Neuronal stem cell (in vitro differentiated cells): ENCODE data around the gene LIMS4.
"Not testable (repeated sequence)": the region's sequence is repeated elsewhere in the genome, so short reads cannot be mapped to it uniquely, and the experiment has no call there.

Experiments used
- DNase-seq: peaks from one replicate; pipeline ENCODE4 v3.0.0-alpha.2; 2013; ENCODE audit warnings: low spot score
- H2AFZ ChIP-seq: one replicate; pipeline ENCODE4 v1.6.1; 2013; ENCODE audit warnings: mild to moderate bottlenecking, low read length, inconsistent platforms
- H2AK5ac ChIP-seq: 2 replicates; pipeline ENCODE4 v1.6.1; 2013; ENCODE audit warnings: low read depth, mild to moderate bottlenecking, inconsistent platforms, low read length, moderate library complexity, mixed read lengths
- H2BK120ac ChIP-seq: 2 replicates; pipeline ENCODE4 v1.6.1; 2013; ENCODE audit warnings: low read depth, mild to moderate bottlenecking, inconsistent platforms, low read length, moderate library complexity, mixed read lengths
- H2BK12ac ChIP-seq: one replicate; pipeline ENCODE4 v1.6.1; 2013; ENCODE audit warnings: low read length, inconsistent platforms
- H2BK15ac ChIP-seq: 2 replicates; pipeline ENCODE4 v1.6.1; 2013; ENCODE audit warnings: mild to moderate bottlenecking, low read length, inconsistent platforms, mixed read lengths
- H2BK5ac ChIP-seq: one replicate; pipeline ENCODE4 v1.6.1; 2013; ENCODE audit warnings: inconsistent platforms, mild to moderate bottlenecking, low read length, moderate library complexity
- H3K14ac ChIP-seq: one replicate; pipeline ENCODE4 v1.6.1; 2013; ENCODE audit warnings: low read length, inconsistent platforms
- H3K18ac ChIP-seq: 2 replicates; pipeline ENCODE4 v1.6.1; 2013; ENCODE audit warnings: low read length, inconsistent platforms
- H3K23ac ChIP-seq: 2 replicates; pipeline ENCODE4 v1.6.1; 2013; ENCODE audit warnings: low read depth, mild to moderate bottlenecking, mixed read lengths, low read length, inconsistent platforms; ENCODE audit not compliant: poor library complexity
- H3K27ac ChIP-seq: replicated peaks from 3 replicates; pipeline ENCODE4 v1.5.1; 2013; ENCODE audit warnings: low read length, inconsistent platforms
- H3K27me3 ChIP-seq, 3 experiments: 2 replicates each; pipeline ENCODE4 v1.6.1; 2013; ENCODE audit warnings: low read length in 3 of 3, mild to moderate bottlenecking in 2 of 3, inconsistent platforms in 1 of 3, low read depth in 1 of 3, mixed read lengths in 1 of 3, moderate library complexity in 1 of 3; ENCODE audit not compliant: control insufficient read depth in 3 of 3, insufficient read depth in 3 of 3
- H3K36me3 ChIP-seq, 2 donors: replicated peaks in 1 of 2; 2 replicates each; pipeline ENCODE4 v1.6.1; 2013; ENCODE audit warnings: low read length in 2 of 2; ENCODE audit not compliant: control insufficient read depth in 2 of 2, insufficient read depth in 2 of 2
- H3K4ac ChIP-seq: 2 replicates; pipeline ENCODE4 v1.6.1; 2013; ENCODE audit warnings: inconsistent platforms, mild to moderate bottlenecking, low read length, moderate library complexity
- H3K4me1 ChIP-seq, 2 donors: 1 replicate in 1 of 2; 2 replicates in 1 of 2; pipeline ENCODE4 v1.6.1; 2013; ENCODE audit warnings: low read length in 2 of 2, low read depth in 1 of 2; ENCODE audit not compliant: control insufficient read depth in 2 of 2, insufficient read depth in 1 of 2
- H3K4me2 ChIP-seq: one replicate; pipeline ENCODE4 v1.6.1; 2013; ENCODE audit warnings: mild to moderate bottlenecking, low read length, inconsistent platforms; ENCODE audit not compliant: insufficient read depth, poor library complexity, severe bottlenecking
- H3K4me3 ChIP-seq, 2 donors: 2 replicates each; pipeline ENCODE4 v1.5.1; 2013; ENCODE audit warnings: low read length in 2 of 2, mild to moderate bottlenecking in 2 of 2, inconsistent platforms in 1 of 2, moderate library complexity in 1 of 2
- H3K79me1 ChIP-seq: one replicate; pipeline ENCODE4 v1.6.1; 2013; ENCODE audit warnings: low read depth, mild to moderate bottlenecking, inconsistent platforms, low read length, moderate library complexity
- H3K9ac ChIP-seq: one replicate; pipeline ENCODE4 v1.6.1; 2013; ENCODE audit warnings: mild to moderate bottlenecking, low read depth, low read length, inconsistent platforms; ENCODE audit not compliant: poor library complexity
- H3K9me3 ChIP-seq, 2 donors: replicated peaks in 1 of 2; 2 replicates each; pipeline versions ENCODE3 to v1.6.1; 2013; ENCODE audit warnings: low read length in 2 of 2, mild to moderate bottlenecking in 2 of 2, inconsistent platforms in 1 of 2, low read depth in 1 of 2, mixed read lengths in 1 of 2, moderate library complexity in 1 of 2; ENCODE audit not compliant: control insufficient read depth in 2 of 2, insufficient read depth in 1 of 2
- H4K8ac ChIP-seq: one replicate; pipeline ENCODE4 v1.6.1; 2013; ENCODE audit warnings: low read depth, mild to moderate bottlenecking, inconsistent platforms, low read length, moderate library complexity
- H4K91ac ChIP-seq: one replicate; pipeline ENCODE4 v1.6.1; 2013; ENCODE audit warnings: low read length, low read depth, mild to moderate bottlenecking, inconsistent platforms; ENCODE audit not compliant: poor library complexity
- WGBS, 2 donors: extraction: QIAGEN DNeasy Blood & Tissue Kit; methylation state at CpG; one replicate each; pipeline ENCODE4 v1.1.7; 2013; ENCODE audit warnings: missing lambda C conversion rate in 2 of 2, mixed read lengths in 1 of 2; ENCODE audit not compliant: insufficient read length in 2 of 2, insufficient replicate concordance in 1 of 2; ENCODE audit errors: extremely low coverage in 2 of 2; 5-methylcytosine and 5-hydroxymethylcytosine counted together

LIMS4 gene

GRCh38 chr2:110462458-110462857, 10.2 kb downstream of the LIMS4 start:
- H2AK5ac ChIP-seq, H2BK15ac ChIP-seq, H4K8ac ChIP-seq, H4K91ac ChIP-seq, H3K27me3 ChIP-seq, H2BK5ac ChIP-seq, H3K79me1 ChIP-seq, H3K4ac ChIP-seq, H3K18ac ChIP-seq, H3K4me3 ChIP-seq, H3K23ac ChIP-seq, H3K9me3 ChIP-seq, H2BK12ac ChIP-seq, H3K27ac ChIP-seq, H3K4me2 ChIP-seq, H3K36me3 ChIP-seq, H3K14ac ChIP-seq, DNase-seq, H3K9ac ChIP-seq, H2BK120ac ChIP-seq, H2AFZ ChIP-seq, H3K4me1 ChIP-seq: not testable (repeated sequence)
- no CpG with 5 or more reads among the region's 2 CpGs for WGBS, 2 donors

- H3K9me3 ChIP-seq, H2BK12ac ChIP-seq, DNase-seq, H4K91ac ChIP-seq, H3K4me2 ChIP-seq, H3K9ac ChIP-seq, H3K4me1 ChIP-seq, H2BK120ac ChIP-seq, H3K79me1 ChIP-seq, H3K14ac ChIP-seq, H2AK5ac ChIP-seq, H3K36me3 ChIP-seq, H3K18ac ChIP-seq, H4K8ac ChIP-seq, H3K23ac ChIP-seq, H3K4ac ChIP-seq, H2BK5ac ChIP-seq, H3K27ac ChIP-seq, H2BK15ac ChIP-seq, H2AFZ ChIP-seq, H3K4me3 ChIP-seq, H3K27me3 ChIP-seq: not testable (repeated sequence)
These were observed 12.3 kb downstream of the LIMS4 start for GRCh38 chr2:110460318-110460717.

- not testable (repeated sequence) for H3K79me1 ChIP-seq, H2BK12ac ChIP-seq, H4K91ac ChIP-seq, H3K4ac ChIP-seq, H3K27ac ChIP-seq, H3K27me3 ChIP-seq, H2BK120ac ChIP-seq, H3K18ac ChIP-seq, H3K14ac ChIP-seq, H2AK5ac ChIP-seq, H4K8ac ChIP-seq, H2BK15ac ChIP-seq, H2BK5ac ChIP-seq, H3K23ac ChIP-seq, H2AFZ ChIP-seq, DNase-seq, H3K36me3 ChIP-seq, H3K4me2 ChIP-seq, H3K9ac ChIP-seq, H3K9me3 ChIP-seq, H3K4me3 ChIP-seq, H3K4me1 ChIP-seq
- no CpG with 5 or more reads among the region's 2 CpGs for WGBS, 2 donors
These were observed 15.4 kb downstream of the LIMS4 start for GRCh38 chr2:110457214-110457590.

- not testable (repeated sequence) for H2BK120ac ChIP-seq, H3K27ac ChIP-seq, H3K9ac ChIP-seq, H3K79me1 ChIP-seq, H2AFZ ChIP-seq, H2BK12ac ChIP-seq, H3K36me3 ChIP-seq, H3K27me3 ChIP-seq, H3K18ac ChIP-seq, H3K4ac ChIP-seq, H3K9me3 ChIP-seq, H2AK5ac ChIP-seq, H3K4me2 ChIP-seq, H3K4me3 ChIP-seq, H3K23ac ChIP-seq, H2BK15ac ChIP-seq, H4K8ac ChIP-seq, DNase-seq, H4K91ac ChIP-seq, H3K4me1 ChIP-seq, H2BK5ac ChIP-seq, H3K14ac ChIP-seq
- WGBS, 2 donors, result no CpG with 5 or more reads among the region's 16 CpGs
These were observed 16.1 kb downstream of the LIMS4 start for GRCh38 chr2:110456291-110457213.
